Measurements from ENCODE around the gene EXOC3.

DNA sequence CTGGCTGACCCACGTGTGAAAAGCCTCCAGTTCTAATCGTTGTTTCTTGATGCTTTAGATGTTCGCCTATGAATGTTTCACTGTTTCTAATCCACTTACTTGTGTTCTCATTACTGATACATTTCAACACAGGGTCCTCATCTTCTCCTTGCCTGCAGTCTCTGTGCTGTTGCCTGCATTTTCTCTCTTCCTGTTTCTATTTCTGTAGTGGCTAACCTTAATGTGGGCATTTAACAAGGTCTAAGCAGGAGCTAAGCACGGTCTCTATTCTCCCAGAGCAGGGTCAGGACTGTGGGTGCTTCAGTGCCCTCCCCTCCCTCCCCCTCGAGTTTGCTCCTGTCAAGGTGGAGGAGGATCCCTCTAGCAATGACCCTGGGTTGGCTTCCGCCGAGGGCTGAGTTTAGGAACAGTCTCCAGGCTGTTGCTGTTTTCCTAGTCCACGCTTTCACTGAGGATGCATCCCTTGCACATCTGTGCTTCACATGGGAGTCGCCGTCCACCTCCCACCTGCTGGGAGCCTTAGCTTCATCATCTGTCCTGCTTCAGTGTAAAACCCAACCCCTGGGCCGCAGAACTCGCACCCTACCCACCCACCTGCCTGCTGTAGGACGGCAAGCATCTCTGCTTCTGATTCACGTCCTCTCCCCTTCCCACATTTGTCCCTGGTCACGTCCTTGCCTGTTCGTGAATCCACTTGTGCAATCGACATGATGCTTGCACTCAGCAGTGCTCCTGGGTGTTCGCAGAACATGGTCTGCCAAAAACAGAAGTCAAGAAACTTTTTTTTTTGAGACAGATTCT is 2.4 kb upstream of the EXOC3 start:
- TF ChIP-seq CEBPB (IDR thresholded peaks at IDR 0.05; ENCODE audit: low read depth) (no peak), POLR2A (IDR thresholded peaks at IDR 0.05; ENCODE audit: borderline replicate concordance, extremely low read depth, insufficient read depth, insufficient read length) (no peak), JUND (IDR thresholded peaks at IDR 0.05) (no peak), YY1 (IDR thresholded peaks at IDR 0.05; ENCODE audit: extremely low read depth, insufficient replicate concordance, low read depth, low read length) (no peak), SIN3A (IDR thresholded peaks at IDR 0.05; ENCODE audit: low read depth) (no peak)
- TF ChIP-seq, protein P1, sequence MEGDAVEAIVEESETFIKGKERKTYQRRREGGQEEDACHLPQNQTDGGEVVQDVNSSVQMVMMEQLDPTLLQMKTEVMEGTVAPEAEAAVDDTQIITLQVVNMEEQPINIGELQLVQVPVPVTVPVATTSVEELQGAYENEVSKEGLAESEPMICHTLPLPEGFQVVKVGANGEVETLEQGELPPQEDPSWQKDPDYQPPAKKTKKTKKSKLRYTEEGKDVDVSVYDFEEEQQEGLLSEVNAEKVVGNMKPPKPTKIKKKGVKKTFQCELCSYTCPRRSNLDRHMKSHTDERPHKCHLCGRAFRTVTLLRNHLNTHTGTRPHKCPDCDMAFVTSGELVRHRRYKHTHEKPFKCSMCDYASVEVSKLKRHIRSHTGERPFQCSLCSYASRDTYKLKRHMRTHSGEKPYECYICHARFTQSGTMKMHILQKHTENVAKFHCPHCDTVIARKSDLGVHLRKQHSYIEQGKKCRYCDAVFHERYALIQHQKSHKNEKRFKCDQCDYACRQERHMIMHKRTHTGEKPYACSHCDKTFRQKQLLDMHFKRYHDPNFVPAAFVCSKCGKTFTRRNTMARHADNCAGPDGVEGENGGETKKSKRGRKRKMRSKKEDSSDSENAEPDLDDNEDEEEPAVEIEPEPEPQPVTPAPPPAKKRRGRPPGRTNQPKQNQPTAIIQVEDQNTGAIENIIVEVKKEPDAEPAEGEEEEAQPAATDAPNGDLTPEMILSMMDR (IDR thresholded peaks at IDR 0.05 in 2 of 3, conservative IDR thresholded peaks at IDR 0.05 in 1 of 3; ENCODE audit: borderline replicate concordance in 1 of 3, insufficient read depth in 1 of 3, low read depth in 2 of 3, low read length in 2 of 3): no peak
